Trophoblast cell (in vitro differentiated cells and primary cell): ENCODE data around the gene B3GALNT1.
A peak's percentile ranks its signal among the peaks of the same experiment; 100 is the strongest.

Source experiments
- DNase-seq, 2 donors: peaks; one replicate each; pipeline ENCODE4 v3.0.0-alpha.2; 2016
- H2AFZ ChIP-seq: 2 replicates; pipeline ENCODE4 v1.6.1; 2013; ENCODE audit warnings: low read length, moderate library complexity, mild to moderate bottlenecking; ENCODE audit not compliant: insufficient read depth, poor library complexity
- H2AK5ac ChIP-seq: 2 replicates; pipeline ENCODE4 v1.6.1; 2013; ENCODE audit warnings: mild to moderate bottlenecking, low read length
- H2BK120ac ChIP-seq: 2 replicates; pipeline ENCODE4 v1.6.1; 2013; ENCODE audit warnings: low read length, mild to moderate bottlenecking, moderate library complexity; ENCODE audit not compliant: insufficient read depth, poor library complexity
- H2BK12ac ChIP-seq: 2 replicates; pipeline ENCODE4 v1.6.1; 2013; ENCODE audit warnings: mild to moderate bottlenecking, low read length, moderate library complexity
- H2BK5ac ChIP-seq: 2 replicates; pipeline ENCODE4 v1.6.1; 2013; ENCODE audit warnings: low read length, low read depth, moderate library complexity, mild to moderate bottlenecking; ENCODE audit not compliant: poor library complexity
- H3K14ac ChIP-seq: 2 replicates; pipeline ENCODE4 v1.6.1; 2013; ENCODE audit warnings: mild to moderate bottlenecking, low read length
- H3K18ac ChIP-seq: 2 replicates; pipeline ENCODE4 v1.6.1; 2013; ENCODE audit warnings: mild to moderate bottlenecking, low read length
- H3K23ac ChIP-seq: 2 replicates; pipeline ENCODE4 v1.6.1; 2013; ENCODE audit warnings: low read length
- H3K27ac ChIP-seq: 2 replicates; pipeline ENCODE4 v1.5.1; 2013; ENCODE audit warnings: low read depth, mild to moderate bottlenecking, inconsistent platforms, low read length, moderate library complexity
- H3K27me3 ChIP-seq: 2 replicates; pipeline ENCODE4 v1.6.1; 2013; ENCODE audit warnings: inconsistent platforms, mild to moderate bottlenecking, low read length, moderate library complexity; ENCODE audit not compliant: insufficient read depth
- H3K36me3 ChIP-seq, 2 experiments: 1 replicate in 1 of 2; 2 replicates in 1 of 2; pipeline ENCODE4 v1.6.1; 2013; ENCODE audit warnings: low read length in 2 of 2, mild to moderate bottlenecking in 2 of 2, moderate library complexity in 1 of 2; ENCODE audit not compliant: insufficient read depth in 2 of 2, control insufficient read depth in 1 of 2
- H3K4ac ChIP-seq: 2 replicates; pipeline ENCODE4 v1.6.1; 2013; ENCODE audit warnings: low read depth, mild to moderate bottlenecking, low read length, moderate library complexity
- H3K4me1 ChIP-seq, 2 experiments: 1 replicate in 1 of 2; 2 replicates in 1 of 2; pipeline ENCODE4 v1.6.1; 2013; ENCODE audit warnings: low read length in 2 of 2, mild to moderate bottlenecking in 2 of 2, moderate library complexity in 1 of 2; ENCODE audit not compliant: insufficient read depth in 2 of 2, control insufficient read depth in 1 of 2
- H3K4me2 ChIP-seq: 2 replicates; pipeline ENCODE4 v1.6.1; 2013; ENCODE audit warnings: inconsistent platforms, mild to moderate bottlenecking, low read length, moderate library complexity
- H3K4me3 ChIP-seq: 2 replicates; pipeline ENCODE4 v1.5.1; 2013; ENCODE audit warnings: mild to moderate bottlenecking, low read depth, low read length, inconsistent platforms
- H3K79me1 ChIP-seq: one replicate; pipeline ENCODE4 v1.6.1; 2013; ENCODE audit warnings: low read length
- H3K79me2 ChIP-seq: 2 replicates; pipeline ENCODE4 v1.6.1; 2013; ENCODE audit warnings: low read length, mild to moderate bottlenecking; ENCODE audit not compliant: control insufficient read depth, insufficient read depth, poor library complexity
- H3K9ac ChIP-seq: 2 replicates; pipeline ENCODE4 v1.6.1; 2013; ENCODE audit warnings: mild to moderate bottlenecking, low read length
- H3K9me3 ChIP-seq: 2 replicates; pipeline ENCODE4 v1.6.1; 2013; ENCODE audit warnings: low read depth, mild to moderate bottlenecking, control low read depth, inconsistent platforms, low read length; ENCODE audit not compliant: insufficient read depth
- H4K12ac ChIP-seq: 2 replicates; pipeline ENCODE4 v1.6.1; 2013; ENCODE audit warnings: low read depth, mild to moderate bottlenecking, low read length, moderate library complexity
- H4K8ac ChIP-seq: 2 replicates; pipeline ENCODE4 v1.6.1; 2013; ENCODE audit warnings: low read depth, mild to moderate bottlenecking, low read length, moderate library complexity
- H4K91ac ChIP-seq: one replicate; pipeline ENCODE4 v1.6.1; 2013; ENCODE audit warnings: low read depth, mild to moderate bottlenecking, low read length, moderate library complexity
- WGBS: extraction: QIAGEN DNeasy Blood & Tissue Kit; methylation state at CpG from one replicate; pipeline ENCODE4 v1.1.7; 2013; ENCODE audit warnings: missing lambda C conversion rate; ENCODE audit not compliant: insufficient read length, insufficient coverage; ENCODE audit errors: extremely low coverage; 5-methylcytosine and 5-hydroxymethylcytosine counted together

Gene B3GALNT1

GRCh38 chr3:161096771-161097367, 8.3 kb downstream of the B3GALNT1 start:
- Histone ChIP-seq H3K27me3 (no peaks in the 10 kb centered on the region), H3K4me3 (no peak overlapping the region), H4K8ac (no peak overlapping the region), H3K27ac (no peak overlapping the region), H2BK12ac (no peak overlapping the region), H3K9ac (no peak overlapping the region), H3K9me3 (no peaks in the 10 kb centered on the region), H3K79me1 (no peaks in the 10 kb centered on the region), H2AK5ac (no peak overlapping the region), H2AFZ (no peak overlapping the region), H3K4me1 (no peaks in the 10 kb centered on the region), H4K12ac (no peak overlapping the region), H3K14ac (no peak overlapping the region), H3K18ac (no peak overlapping the region), H3K79me2 (no peaks in the 10 kb centered on the region), H3K4ac (no peak overlapping the region), H4K91ac (no peak overlapping the region), H2BK120ac (no peak overlapping the region), H2BK5ac (no peak overlapping the region), H3K23ac (no peak overlapping the region), H3K4me2 (no peak overlapping the region), H3K36me3 (peaks cover 2 to 3% of the 10 kb centered on the region in 2 experiments)
- WGBS, result no CpG with 5 or more reads among the region's 7 CpGs
- DNase-seq, result peak in 1 of 2 donors; percentile 40

- Histone ChIP-seq H3K18ac (no peak overlapping the region), H2BK12ac (no peak overlapping the region), H3K4me1 (no peaks in the 10 kb centered on the region), H2AK5ac (no peak overlapping the region), H3K23ac (no peak overlapping the region), H3K4me2 (no peak overlapping the region), H4K91ac (no peak overlapping the region), H3K4me3 (no peak overlapping the region), H4K8ac (no peak overlapping the region), H2BK5ac (no peak overlapping the region), H2AFZ (no peak overlapping the region), H3K4ac (no peak overlapping the region), H3K9ac (no peak overlapping the region), H3K9me3 (no peaks in the 10 kb centered on the region), H3K27me3 (no peaks in the 10 kb centered on the region), H3K27ac (no peak overlapping the region), H4K12ac (no peak overlapping the region), H3K14ac (no peak overlapping the region), H3K36me3 (peaks cover 2% of the 10 kb centered on the region in 2 experiments), H2BK120ac (no peak overlapping the region), H3K79me1 (no peaks in the 10 kb centered on the region), H3K79me2 (no peaks in the 10 kb centered on the region)
- no peak for DNase-seq
Observed at GRCh38 chr3:161093895-161094294, 11.3 kb downstream of the B3GALNT1 start.

- Histone ChIP-seq H2BK12ac (no peak overlapping the region), H3K4me3 (no peak overlapping the region), H3K27me3 (no peaks in the 10 kb centered on the region), H3K4me1 (no peaks in the 10 kb centered on the region), H3K9me3 (no peaks in the 10 kb centered on the region), H2AFZ (no peak overlapping the region), H3K79me2 (no peaks in the 10 kb centered on the region), H3K36me3 (peaks cover 0 to 3% of the 10 kb centered on the region in 2 experiments), H3K4me2 (no peak overlapping the region), H3K14ac (no peak overlapping the region), H3K23ac (no peak overlapping the region), H4K91ac (no peak overlapping the region), H2AK5ac (no peak overlapping the region), H2BK120ac (no peak overlapping the region), H3K9ac (no peak overlapping the region), H2BK5ac (no peak overlapping the region), H3K18ac (no peak overlapping the region), H3K4ac (no peak overlapping the region), H4K8ac (no peak overlapping the region), H3K79me1 (no peaks in the 10 kb centered on the region), H3K27ac (no peak overlapping the region), H4K12ac (no peak overlapping the region)
- DNase-seq, result no peak
- no CpG with 5 or more reads among the region's 2 CpGs for WGBS
Observed at GRCh38 chr3:161084277-161084676, 20.9 kb downstream of the B3GALNT1 start.

GRCh38 chr3:161083131-161083530, 22.0 kb downstream of the B3GALNT1 start:
- Histone ChIP-seq H4K91ac (no peak overlapping the region), H3K9ac (no peak overlapping the region), H3K27ac (no peak overlapping the region), H2BK120ac (no peak overlapping the region), H2AFZ (no peak overlapping the region), H3K4me1 (no peaks in the 10 kb centered on the region), H2AK5ac (no peak overlapping the region), H3K18ac (no peak overlapping the region), H3K23ac (no peak overlapping the region), H3K9me3 (no peaks in the 10 kb centered on the region), H3K27me3 (no peaks in the 10 kb centered on the region), H3K79me2 (no peaks in the 10 kb centered on the region), H3K36me3 (peaks cover 0 to 3% of the 10 kb centered on the region in 2 experiments), H3K4me2 (no peak overlapping the region), H3K79me1 (no peaks in the 10 kb centered on the region), H4K12ac (no peak overlapping the region), H3K14ac (no peak overlapping the region), H4K8ac (no peak overlapping the region), H3K4ac (no peak overlapping the region), H3K4me3 (no peak overlapping the region), H2BK5ac (no peak overlapping the region), H2BK12ac (no peak overlapping the region)
- no peak for DNase-seq
- WGBS, result 100% methylated on average over 1 of the region's 1 CpG
